GM19468 (cell line): ENCODE results near the gene NUP98.

Experiments used
- ATAC-seq: cut with Tn5 transposase; IDR thresholded peaks from one replicate; pipeline ENCODE4 v1.9.1; 2021; ENCODE audit warnings: mild to moderate bottlenecking, moderate library complexity, moderate number of reproducible peaks; ENCODE audit not compliant: unreplicated experiment; ENCODE audit errors: extremely low read depth

The NUP98 gene

GRCh38 chr11:3797329-3798090 lies at the start of gene NUP98:
NUP98 (minus strand) TSS chr11:3797554; CDS start chr11:3782117, 15,437 bp downstream.
- ATAC-seq = peak; percentile 87

- no peak for ATAC-seq
Observed at GRCh38 chr11:3845670-3846069, 48.3 kb upstream of the NUP98 start.

- ATAC-seq = no peak
Observed at GRCh38 chr11:3845246-3845645, 47.9 kb upstream of the NUP98 start.

GRCh38 chr11:3843326-3843725 lies 46.0 kb upstream of the NUP98 start:
- no peak for ATAC-seq

- peak; percentile 27 for ATAC-seq
Observed at GRCh38 chr11:3841426-3842350, 44.3 kb upstream of the NUP98 start.

GRCh38 chr11:3840870-3841425 lies 43.6 kb upstream of the NUP98 start, which contains the start of gene RHOG:
RHOG (minus strand) TSS chr11:3840959; CDS start chr11:3828138, 12,821 bp downstream.
- peak; percentile 16 for ATAC-seq

GRCh38 chr11:3840004-3840869 lies 42.9 kb upstream of the NUP98 start:
- no peak for ATAC-seq

- no peak for ATAC-seq
Observed at GRCh38 chr11:3838504-3838903, 41.1 kb upstream of the NUP98 start.

GRCh38 chr11:3837793-3838192 lies 40.4 kb upstream of the NUP98 start:
- ATAC-seq = no peak

GRCh38 chr11:3836903-3837302 lies 39.5 kb upstream of the NUP98 start:
- ATAC-seq = no peak

- no peak for ATAC-seq
Observed at GRCh38 chr11:3835751-3836150, 38.4 kb upstream of the NUP98 start.

- no peak for ATAC-seq
Observed at GRCh38 chr11:3834664-3835461, 37.5 kb upstream of the NUP98 start.

GRCh38 chr11:3834349-3834663 lies 37.0 kb upstream of the NUP98 start:
- ATAC-seq = no peak

- ATAC-seq = no peak
Observed at GRCh38 chr11:3833449-3833848, 36.1 kb upstream of the NUP98 start.

- no peak for ATAC-seq
Observed at GRCh38 chr11:3832816-3833215, 35.5 kb upstream of the NUP98 start.

- no peak for ATAC-seq
Observed at GRCh38 chr11:3831378-3832239, 34.3 kb upstream of the NUP98 start.

- no peak for ATAC-seq
Observed at GRCh38 chr11:3830730-3831129, 33.4 kb upstream of the NUP98 start.

- ATAC-seq = no peak
Observed at GRCh38 chr11:3830088-3830487, 32.7 kb upstream of the NUP98 start.
